AG10803 (cell line): ENCODE measurements around the gene GPX8.

Source experiments
- DNase-seq: peaks from one replicate; pipeline ENCODE4 v3.0.0; 2010; ENCODE audit warnings: low read depth
- H3K4me3 ChIP-seq: 2 replicates; pipeline ENCODE4 v1.5.1; 2011; ENCODE audit warnings: mild to moderate bottlenecking, low read length, control low read depth
- TF ChIP-seq, protein P1 (sequence below): conservative IDR thresholded peaks from 2 replicates; pipeline ENCODE4 v1.5.1; 2011; ENCODE audit warnings: mild to moderate bottlenecking, low read length, control low read depth, inconsistent platforms

Gene GPX8

GRCh38 chr5:55172051-55172899 lies 12.3 kb downstream of the GPX8 start:
- H3K4me3 ChIP-seq = peak overlapping the region; percentile 70
- peak; percentile 78 for DNase-seq

DNA sequence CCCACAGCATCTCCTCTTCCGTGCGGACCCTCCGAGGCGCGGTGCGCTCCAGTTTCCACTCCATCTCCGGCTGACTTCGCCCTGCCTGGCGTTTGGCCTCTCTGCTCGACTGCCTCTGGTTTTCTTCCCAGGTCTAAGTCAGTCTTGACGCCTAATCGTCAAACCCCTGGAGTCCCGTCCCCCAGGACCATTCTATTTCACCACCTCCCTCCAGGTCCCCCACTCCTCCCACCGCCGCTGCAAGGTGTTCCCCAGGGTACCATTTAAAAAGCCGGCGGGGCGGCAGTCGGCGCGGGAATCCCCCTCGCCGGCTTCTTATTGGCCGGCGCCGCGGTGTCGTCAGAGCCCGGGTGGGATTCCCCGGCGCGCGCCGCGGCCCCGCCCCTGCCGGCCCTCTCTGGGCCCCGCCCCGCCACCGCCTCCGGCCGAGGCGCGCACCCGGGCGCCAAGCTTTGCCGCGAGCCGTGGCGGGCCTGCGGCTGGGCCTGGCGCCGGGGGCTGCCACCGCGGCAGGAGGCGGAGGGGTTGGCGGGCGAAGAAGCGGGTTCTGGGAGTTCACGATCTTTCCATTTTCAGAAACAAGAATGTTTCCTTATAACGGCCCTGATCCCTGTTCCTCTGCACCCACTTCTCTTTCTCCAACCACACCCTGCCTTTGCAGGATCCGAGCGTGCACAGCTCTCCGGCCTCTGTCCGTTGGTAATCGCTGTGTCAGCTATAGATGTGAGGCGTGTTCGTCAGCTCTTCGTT lies 13.1 kb downstream of the GPX8 start, which contains the start of gene CDC20B:
Gene CDC20B (minus strand): TSS at position 241 of the 750 bp plus-strand sequence. CDS start 177 bp downstream, at position 64.
- TF ChIP-seq, protein P1, sequence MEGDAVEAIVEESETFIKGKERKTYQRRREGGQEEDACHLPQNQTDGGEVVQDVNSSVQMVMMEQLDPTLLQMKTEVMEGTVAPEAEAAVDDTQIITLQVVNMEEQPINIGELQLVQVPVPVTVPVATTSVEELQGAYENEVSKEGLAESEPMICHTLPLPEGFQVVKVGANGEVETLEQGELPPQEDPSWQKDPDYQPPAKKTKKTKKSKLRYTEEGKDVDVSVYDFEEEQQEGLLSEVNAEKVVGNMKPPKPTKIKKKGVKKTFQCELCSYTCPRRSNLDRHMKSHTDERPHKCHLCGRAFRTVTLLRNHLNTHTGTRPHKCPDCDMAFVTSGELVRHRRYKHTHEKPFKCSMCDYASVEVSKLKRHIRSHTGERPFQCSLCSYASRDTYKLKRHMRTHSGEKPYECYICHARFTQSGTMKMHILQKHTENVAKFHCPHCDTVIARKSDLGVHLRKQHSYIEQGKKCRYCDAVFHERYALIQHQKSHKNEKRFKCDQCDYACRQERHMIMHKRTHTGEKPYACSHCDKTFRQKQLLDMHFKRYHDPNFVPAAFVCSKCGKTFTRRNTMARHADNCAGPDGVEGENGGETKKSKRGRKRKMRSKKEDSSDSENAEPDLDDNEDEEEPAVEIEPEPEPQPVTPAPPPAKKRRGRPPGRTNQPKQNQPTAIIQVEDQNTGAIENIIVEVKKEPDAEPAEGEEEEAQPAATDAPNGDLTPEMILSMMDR = no peak
- H3K4me3 ChIP-seq = peak within 1 kb of the TSS; percentile 70
- peak; percentile 53 for DNase-seq

More at GRCh38 chr5:55172051-55172899, 12.3 kb downstream of the GPX8 start:
- TF ChIP-seq, protein P1 = peak; percentile 86

- H3K4me3 ChIP-seq = peak overlapping the region; percentile 60
- no peak for DNase-seq
- TF ChIP-seq, protein P1 = no peak
Observed at GRCh38 chr5:55173687-55174230, 13.8 kb downstream of the GPX8 start.

DNA sequence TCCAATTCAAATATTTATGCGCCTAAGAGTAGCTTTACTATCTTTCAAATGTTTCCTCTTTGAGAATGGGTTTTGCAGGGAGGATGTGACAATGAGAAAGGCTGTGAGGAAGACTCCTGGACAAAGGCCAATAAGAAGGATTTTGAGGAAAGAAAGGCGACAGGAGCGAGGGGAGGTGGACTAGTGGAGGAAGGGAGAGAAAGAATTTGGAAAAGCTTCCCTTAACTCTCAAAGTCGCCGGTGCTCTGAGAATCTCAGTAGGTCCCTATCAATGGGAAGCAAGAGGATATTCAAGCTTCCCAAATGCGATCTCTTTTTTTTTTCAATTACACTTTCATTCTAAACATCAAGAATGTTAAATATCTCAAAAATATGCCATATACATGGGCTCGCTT lies 15.8 kb downstream of the GPX8 start:
- TF ChIP-seq, protein P1 = no peak
- no peak for DNase-seq
- no peak overlapping the region for H3K4me3 ChIP-seq

DNA sequence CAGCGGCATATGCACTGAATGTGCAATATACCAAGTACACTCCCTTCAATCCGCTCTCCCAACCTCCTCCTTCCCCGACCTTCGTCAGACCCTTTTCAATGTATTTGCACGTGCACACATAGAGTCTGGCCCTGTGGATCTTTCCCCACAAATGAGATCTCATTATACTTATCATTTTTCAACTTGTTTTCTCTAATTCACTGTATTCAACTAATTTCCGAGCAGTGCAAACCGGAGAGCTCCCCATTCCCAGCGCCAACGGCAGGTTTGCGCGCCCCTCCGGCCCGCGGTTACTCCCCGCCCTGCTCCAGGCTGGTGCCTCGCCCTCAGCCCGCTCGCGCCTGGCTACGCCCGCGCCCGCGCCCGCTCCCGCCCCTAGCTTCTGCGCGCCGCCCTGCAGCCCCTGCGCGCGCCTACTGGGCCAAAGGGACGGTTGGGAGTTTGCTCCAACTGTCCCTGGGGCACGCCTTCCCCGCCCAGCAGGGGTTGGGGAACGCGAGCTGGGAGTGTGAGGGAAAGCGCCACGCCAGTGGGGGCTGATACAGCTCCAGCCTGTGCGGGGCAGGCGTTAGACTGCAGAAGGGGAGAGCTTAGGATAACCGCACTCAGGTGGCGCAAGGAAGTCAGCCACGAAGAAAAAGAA lies 16.3 kb downstream of the GPX8 start:
- DNase-seq = no peak
- TF ChIP-seq, protein P1 = no peak
- peak overlapping the region; percentile 40 for H3K4me3 ChIP-seq

DNA sequence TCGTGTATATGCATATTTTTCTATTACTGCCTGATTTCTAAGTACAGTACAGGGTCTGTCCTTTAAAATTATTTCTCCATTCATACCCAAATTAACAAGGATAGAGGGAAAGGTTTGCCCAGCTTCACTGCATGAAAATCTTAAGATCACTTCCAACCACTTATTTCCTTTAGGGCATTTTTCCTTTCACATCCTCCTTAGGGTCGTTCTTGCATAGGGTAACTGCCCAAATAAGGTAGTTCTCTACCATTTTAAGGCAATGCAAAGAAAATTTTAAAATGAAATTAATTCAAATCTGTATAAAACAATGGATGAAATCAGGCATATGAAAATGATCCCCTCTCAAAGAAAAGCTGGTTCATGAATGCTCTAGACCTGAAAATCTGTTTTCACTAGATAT lies 17.1 kb downstream of the GPX8 start:
- H3K4me3 ChIP-seq = no peak overlapping the region
- DNase-seq = no peak
- TF ChIP-seq, protein P1 = no peak
